ENCODE data around the gene CCDC38.

DNA sequence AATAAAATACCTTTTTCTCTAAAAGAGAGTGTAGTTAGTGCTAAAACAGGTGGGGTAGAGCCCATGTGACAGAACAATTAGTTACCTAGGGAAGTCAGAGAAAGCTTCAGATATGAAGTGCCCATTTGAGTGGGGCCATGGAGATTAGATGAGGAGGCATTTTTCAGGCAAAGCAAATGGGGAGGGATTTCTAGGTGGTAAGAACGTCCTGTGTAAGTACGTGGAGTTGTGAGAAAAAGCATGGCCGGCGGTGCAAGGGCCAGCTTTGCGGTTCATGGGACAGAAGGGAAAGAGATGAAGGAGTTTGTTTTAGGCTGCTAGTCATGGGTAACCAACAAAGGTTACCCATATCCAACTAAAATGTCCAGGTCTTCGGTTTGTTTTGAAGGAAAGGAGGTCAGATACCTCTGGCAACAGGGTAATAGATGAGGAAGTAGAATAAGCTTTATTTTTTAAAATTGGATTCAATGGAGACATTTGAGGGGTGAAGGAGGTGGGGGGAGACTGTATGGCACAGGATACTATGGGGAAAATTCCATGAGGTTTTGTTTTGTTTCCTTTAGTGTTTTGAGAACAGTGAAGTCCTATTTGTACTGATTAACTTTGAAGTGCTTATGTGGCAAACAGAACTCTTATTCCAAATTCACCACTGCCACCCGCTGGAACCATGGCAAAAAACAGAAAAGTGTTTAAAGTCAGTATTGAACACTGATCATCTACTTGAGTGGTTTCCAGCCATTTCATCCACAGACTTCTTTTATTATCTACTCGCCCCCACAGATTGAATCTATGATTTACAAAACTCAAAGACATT lies 93.6 kb downstream of the CCDC38 start:
- TF ChIP-seq EZH2 (IDR thresholded peaks at IDR 0.05; ENCODE audit: low read depth) (no peak), CTCF (conservative IDR thresholded peaks at IDR 0.05) (peak; percentile 65)
